SK-N-MC (cell line): Measurements from ENCODE around the gene ST8SIA6.

Experiments used
- EZH2 ChIP-seq: fragments of 200-600 bp; sonication (generic); IDR thresholded peaks from one replicate; pipeline ENCODE4 v1.6.1; 2017; ENCODE audit warnings: antibody characterized with exemption
- POLR2AphosphoS5 ChIP-seq: IDR thresholded peaks from 2 replicates; pipeline ENCODE4 v1.6.1; 2012; ENCODE audit warnings: mild to moderate bottlenecking, low read depth, low read length, borderline replicate concordance

GRCh38 chr10:17406036-17406834, 48.2 kb downstream of the ST8SIA6 start:
- no peak for TF ChIP-seq EZH2
- no peak for TF ChIP-seq POLR2AphosphoS5
